Spinal cord (tissue), 10 donors: ENCODE measurements around the gene ADAM10. TPM values are rescaled to one million over a fixed set of nuclear protein-coding genes. Genes with fewer than 3 reads are reported as not detected.

Source experiments
- DNase-seq, 6 donors: peaks; one replicate each; pipeline versions ENCODE4 v3.0.0 to v3.0.0-alpha.2; 2013 to 2015; ENCODE audit warnings: low spot score in 6 of 6, low read depth in 4 of 6
- H3K27ac ChIP-seq: one replicate; pipeline ENCODE4 v1.5.1; 2013; ENCODE audit warnings: low read depth, low read length, control low read depth
- H3K27me3 ChIP-seq: one replicate; pipeline ENCODE4 v1.6.1; 2013; ENCODE audit warnings: low read length; ENCODE audit not compliant: control insufficient read depth, insufficient read depth
- H3K36me3 ChIP-seq: one replicate; pipeline ENCODE4 v1.6.1; 2013; ENCODE audit warnings: low read length; ENCODE audit not compliant: control insufficient read depth, insufficient read depth
- H3K4me1 ChIP-seq: one replicate; pipeline ENCODE4 v1.6.1; 2013; ENCODE audit warnings: low read length; ENCODE audit not compliant: control insufficient read depth, insufficient read depth
- H3K4me3 ChIP-seq: one replicate; pipeline ENCODE4 v1.5.1; 2013; ENCODE audit warnings: low read depth, low read length, control low read depth
- H3K9me3 ChIP-seq: one replicate; pipeline ENCODE4 v1.6.1; 2013; ENCODE audit warnings: low read length; ENCODE audit not compliant: control insufficient read depth, insufficient read depth
- WGBS: methylation state at CpG from one replicate; pipeline ENCODE4 v1.1.5; 2013; ENCODE audit warnings: missing lambda C conversion rate; ENCODE audit not compliant: insufficient coverage; 5-methylcytosine and 5-hydroxymethylcytosine counted together
- polyA plus RNA-seq, 2 donors: library from polyadenylated mRNA; unstranded; fragments of 120-200 nt; gene quantifications; one replicate each; pipeline ENCODE4 v1.2.1, GENCODE V29; 2013; ENCODE audit not compliant: insufficient read length in 2 of 2
- total RNA-seq, 2 donors: library from RNA; depleted of rRNA in 1 of 2; stranded (reverse); fragments of 120-200 nt in 1 of 2; fragments of >200 nt in 1 of 2; gene quantifications; one replicate each; pipeline versions ENCODE4 v1.2.3 to v1.2.4, GENCODE V29; 2013 to 2014
- donor health status: healthy.

ADAM10 gene
- total and polyA plus RNA-seq, 4 donors: 67.2 to 119 (median 97.8) TPM

DNA sequence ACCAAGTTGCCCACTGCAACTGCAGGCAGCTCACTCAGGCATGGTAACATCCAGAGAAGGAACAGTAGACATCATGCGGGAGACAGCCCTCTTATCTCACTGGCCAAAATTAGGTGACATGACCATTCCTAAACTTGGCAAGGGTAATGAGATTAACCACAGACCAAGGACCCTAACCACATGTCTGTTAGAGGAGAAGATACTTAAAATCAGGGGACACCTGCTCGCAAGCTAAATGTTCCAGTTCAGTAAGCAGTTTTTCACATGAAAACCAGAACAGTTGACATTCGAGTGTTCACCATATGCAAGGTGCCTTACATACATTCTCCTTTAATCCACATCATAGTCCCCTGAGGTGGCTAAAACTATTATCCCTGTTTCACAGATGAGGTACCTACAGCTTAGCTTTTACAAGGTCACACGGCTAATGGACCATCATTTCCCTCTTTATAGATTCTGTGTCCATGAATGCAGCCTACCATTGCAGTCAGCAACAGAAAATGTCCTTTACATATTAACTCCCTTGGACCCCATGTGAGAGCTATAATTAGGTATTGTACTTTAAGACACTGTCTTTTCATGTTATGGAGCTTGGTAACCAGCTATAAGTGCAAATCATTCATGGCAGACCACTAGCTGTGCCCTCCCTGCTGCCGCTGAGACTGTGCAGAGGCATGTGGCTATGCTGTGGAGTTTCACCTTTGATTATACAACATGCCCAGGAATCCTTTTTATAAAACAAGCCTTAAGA, 163.6 kb downstream of the ADAM10 start:
- peak in 1 of 6 donors; percentile 75 for DNase-seq
- Histone ChIP-seq H3K27ac (no peak overlapping the region), H3K27me3 (no peaks in the 10 kb centered on the region), H3K4me1 (no peaks in the 10 kb centered on the region), H3K4me3 (no peak overlapping the region), H3K36me3 (no peaks in the 10 kb centered on the region), H3K9me3 (peaks cover 2% of the 10 kb centered on the region)
- WGBS: 78% methylated on average over 1 of the region's 5 CpGs

DNA sequence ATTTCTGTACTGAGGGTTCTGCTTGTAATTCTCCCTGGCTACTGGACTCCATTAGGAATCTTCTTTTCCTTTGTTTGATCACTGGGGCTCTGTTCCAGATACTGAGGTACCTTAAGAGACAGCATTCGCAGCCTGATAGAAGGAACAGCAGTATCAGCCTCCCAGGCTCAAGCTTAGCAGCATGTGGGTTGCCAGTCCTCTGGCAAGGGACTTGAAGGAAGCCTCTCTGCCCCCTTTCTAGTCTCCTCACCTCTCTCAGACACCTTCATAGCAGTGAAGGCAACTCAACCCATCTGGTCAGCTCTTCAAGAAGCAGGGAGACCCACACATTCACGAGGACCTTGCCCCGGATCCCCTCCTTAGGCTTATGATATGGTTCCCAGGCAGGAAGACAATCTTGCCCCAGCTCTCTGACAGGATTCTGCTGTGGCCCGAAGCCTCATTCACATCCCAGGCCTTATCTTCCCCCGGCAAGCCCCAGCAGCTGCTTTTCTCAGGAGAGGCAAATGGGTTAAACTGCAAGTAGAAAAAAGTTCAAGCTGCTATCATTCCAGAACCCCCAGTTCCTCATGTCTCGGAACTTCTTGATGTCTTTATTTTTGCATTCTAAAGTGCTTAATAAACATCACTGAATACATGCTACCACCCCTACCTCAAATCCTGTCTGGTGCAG, 164.6 kb downstream of the ADAM10 start:
- Histone ChIP-seq H3K27me3 (no peaks in the 10 kb centered on the region), H3K27ac (no peak overlapping the region), H3K9me3 (peaks cover 2% of the 10 kb centered on the region), H3K4me3 (no peak overlapping the region), H3K4me1 (no peaks in the 10 kb centered on the region), H3K36me3 (no peaks in the 10 kb centered on the region)
- 67% methylated on average over 5 of the region's 6 CpGs for WGBS
- DNase-seq: no peak

DNA sequence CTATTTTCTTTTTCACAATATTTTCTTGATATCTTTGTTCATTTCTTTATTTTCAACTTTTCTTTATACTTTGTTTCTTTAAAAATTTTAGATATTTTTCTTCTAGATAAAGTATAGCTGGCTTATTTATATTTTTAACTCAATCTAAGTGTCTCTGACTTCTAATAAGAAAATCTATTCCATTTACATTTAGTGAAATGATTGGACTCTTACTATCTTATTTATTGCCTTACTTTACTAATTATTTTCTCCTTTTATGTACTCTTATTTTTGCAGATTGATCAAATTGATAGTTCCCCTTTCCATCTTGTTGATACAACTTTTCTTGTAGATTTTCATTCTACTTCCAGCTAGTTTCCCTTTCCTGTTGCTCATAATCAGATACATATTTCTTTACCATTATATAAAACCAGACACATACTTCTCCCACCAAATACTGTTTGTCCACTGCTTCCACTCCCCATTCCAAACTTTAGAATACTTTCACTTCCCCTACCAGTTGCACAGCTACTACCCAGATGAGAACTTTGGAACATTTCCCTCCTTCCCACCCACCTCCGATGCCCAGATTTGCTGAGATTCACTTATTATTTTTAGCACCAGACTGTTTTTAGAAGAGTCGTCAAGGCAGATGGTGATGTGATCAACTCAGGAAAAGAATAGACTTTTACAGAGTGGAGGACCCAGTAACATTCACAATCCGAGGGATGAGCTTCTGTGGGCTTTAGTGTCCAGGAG, 166.2 kb downstream of the ADAM10 start:
- WGBS: no CpG with 5 or more reads among the region's 3 CpGs
- H3K4me1 ChIP-seq: no peaks in the 10 kb centered on the region
- H3K36me3 ChIP-seq: no peaks in the 10 kb centered on the region
- H3K9me3 ChIP-seq: peaks cover 2% of the 10 kb centered on the region
- H3K27ac ChIP-seq: no peak overlapping the region
- no peak overlapping the region for H3K4me3 ChIP-seq
- H3K27me3 ChIP-seq: no peaks in the 10 kb centered on the region
- DNase-seq: no peak

DNA sequence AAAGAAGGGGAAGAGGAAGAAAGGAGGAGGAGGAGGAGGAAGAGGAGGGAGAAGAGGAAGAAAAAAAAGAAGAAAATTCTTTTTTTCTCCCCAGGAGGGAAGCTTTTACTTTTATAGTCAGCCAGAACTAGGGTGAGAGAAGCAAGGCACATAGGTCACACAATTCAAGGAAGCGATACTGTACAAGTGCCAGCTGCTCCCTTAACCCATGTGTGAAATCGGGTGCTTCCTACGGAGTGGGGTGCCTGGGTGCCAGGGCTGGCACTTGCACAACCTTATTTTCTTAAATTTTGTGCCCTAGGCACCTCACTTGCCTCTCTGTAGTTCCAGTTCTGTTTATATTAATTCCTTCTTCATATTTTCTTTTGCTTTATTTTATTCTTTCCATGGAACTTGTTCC, 167.3 kb downstream of the ADAM10 start:
- DNase-seq: no peak
- WGBS: 85% methylated on average over 3 of the region's 3 CpGs
- H3K36me3 ChIP-seq: no peaks in the 10 kb centered on the region

DNA sequence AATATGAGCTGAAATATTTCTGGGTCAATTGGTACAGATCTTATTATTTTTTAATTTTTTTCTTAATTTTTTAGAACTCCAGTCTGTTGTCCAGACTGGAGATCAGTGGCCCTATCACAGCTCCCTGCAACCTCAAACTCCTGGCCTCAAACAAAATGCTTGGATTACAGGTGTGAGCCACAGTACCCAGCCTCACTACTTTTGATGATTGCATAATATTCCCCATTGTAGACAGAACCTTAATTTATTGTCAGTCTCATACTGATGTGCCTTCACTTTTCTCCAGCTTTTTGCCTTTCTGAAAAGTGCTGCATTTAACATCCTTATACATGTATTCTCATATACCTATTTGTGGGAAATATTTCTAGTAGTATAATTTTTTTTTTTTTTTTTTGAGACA, 172.8 kb downstream of the ADAM10 start:
- Histone ChIP-seq H3K4me1 (peaks cover 3% of the 10 kb centered on the region), H3K36me3 (no peaks in the 10 kb centered on the region), H3K27ac (no peak overlapping the region), H3K9me3 (no peaks in the 10 kb centered on the region), H3K4me3 (no peak overlapping the region), H3K27me3 (no peaks in the 10 kb centered on the region)
- no peak for DNase-seq

More for the DNA sequence above, 167.3 kb downstream of the ADAM10 start:
- no peaks in the 10 kb centered on the region for H3K27me3 ChIP-seq
- H3K4me3 ChIP-seq: no peak overlapping the region
- H3K27ac ChIP-seq: no peak overlapping the region
- H3K9me3 ChIP-seq: peaks cover 2% of the 10 kb centered on the region
- no peaks in the 10 kb centered on the region for H3K4me1 ChIP-seq

DNA sequence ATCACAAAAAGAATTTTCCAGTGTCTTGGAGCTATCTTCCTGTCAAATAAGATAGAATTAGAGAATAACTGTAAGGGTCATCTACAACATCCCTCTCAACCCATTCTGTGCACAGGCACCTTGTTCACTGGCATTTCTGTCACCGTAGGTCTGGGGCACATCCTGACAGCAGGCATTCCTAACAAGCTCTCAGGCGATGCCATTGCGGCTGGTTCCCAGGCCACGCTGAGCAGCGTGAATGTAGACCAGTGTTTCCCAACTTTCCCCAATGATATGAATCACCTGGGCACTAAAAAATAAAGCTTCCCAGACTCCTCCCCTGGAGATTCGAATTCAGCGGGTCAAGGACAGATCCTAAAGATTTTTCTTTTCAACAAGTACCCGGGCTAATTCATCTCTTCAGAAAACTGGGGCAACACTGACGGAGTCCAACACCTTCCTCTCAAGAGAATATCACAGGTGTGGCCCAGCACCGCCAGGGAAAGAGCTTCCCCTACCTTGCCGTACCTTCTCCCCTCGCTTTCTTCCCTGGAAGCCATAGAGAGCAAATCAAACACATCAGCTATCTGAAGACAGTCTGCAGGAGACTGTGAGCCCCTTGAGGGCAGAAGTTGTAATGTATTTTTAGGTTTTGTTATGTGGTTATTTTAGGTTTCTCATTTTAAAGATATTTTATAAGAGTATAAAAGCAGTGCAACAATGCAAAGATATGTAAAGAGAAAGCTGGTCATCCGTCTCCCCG, 174.3 kb downstream of the ADAM10 start:
- Histone ChIP-seq H3K27ac (no peak overlapping the region), H3K27me3 (no peaks in the 10 kb centered on the region), H3K4me1 (peaks cover 3% of the 10 kb centered on the region), H3K36me3 (no peaks in the 10 kb centered on the region), H3K4me3 (no peak overlapping the region), H3K9me3 (no peaks in the 10 kb centered on the region)
- WGBS: 89% methylated on average over 11 of the region's 14 CpGs
- no peak for DNase-seq

DNA sequence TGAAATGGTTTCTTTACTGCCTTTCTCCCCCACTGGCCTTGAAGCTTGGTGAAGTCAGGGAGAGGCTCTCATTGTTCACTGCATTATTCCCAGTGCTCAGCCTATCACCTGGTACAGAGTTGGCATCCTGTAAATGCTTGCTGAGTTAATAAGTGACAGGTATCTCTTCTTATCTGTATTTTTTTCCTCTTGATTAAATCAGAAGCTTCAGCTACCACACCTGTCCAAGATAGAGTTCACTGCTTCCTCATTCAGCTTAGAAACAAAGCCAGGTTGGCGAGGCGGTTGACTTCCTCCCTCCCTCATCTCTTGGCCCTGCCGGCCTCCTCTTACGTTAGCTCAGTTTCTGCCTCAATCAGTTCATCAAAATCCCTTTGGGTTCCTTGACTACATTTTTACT, 174.9 kb downstream of the ADAM10 start:
- H3K27me3 ChIP-seq: no peaks in the 10 kb centered on the region

DNA sequence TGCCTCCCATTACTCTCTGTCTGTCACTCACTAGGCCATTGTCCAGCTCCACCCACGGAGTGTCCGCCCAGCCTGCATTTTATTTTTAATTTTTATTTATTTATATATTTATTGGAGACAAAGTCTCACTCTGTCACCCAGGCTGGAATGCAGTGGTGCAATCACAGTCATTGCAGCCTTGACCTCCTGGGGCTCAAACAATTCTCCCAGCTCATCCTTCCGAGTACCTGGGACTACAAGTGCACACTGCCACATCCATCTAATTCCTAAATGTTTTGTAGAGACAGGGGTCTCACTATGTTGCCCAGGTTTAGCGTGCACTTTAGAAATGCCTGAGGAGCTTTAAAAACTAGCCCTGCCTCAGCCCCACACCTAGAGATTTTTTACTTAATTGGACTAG, 176.2 kb downstream of the ADAM10 start:
- Histone ChIP-seq H3K27ac (no peak overlapping the region), H3K27me3 (no peaks in the 10 kb centered on the region), H3K36me3 (no peaks in the 10 kb centered on the region), H3K4me1 (peaks cover 3% of the 10 kb centered on the region), H3K4me3 (no peak overlapping the region), H3K9me3 (no peaks in the 10 kb centered on the region)
- no peak for DNase-seq
- WGBS: 100% methylated on average over 2 of the region's 4 CpGs

More for the DNA sequence above, 174.9 kb downstream of the ADAM10 start:
- Histone ChIP-seq H3K4me1 (peaks cover 3% of the 10 kb centered on the region), H3K27ac (no peak overlapping the region), H3K36me3 (no peaks in the 10 kb centered on the region), H3K9me3 (no peaks in the 10 kb centered on the region), H3K4me3 (no peak overlapping the region)
- no peak for DNase-seq
- 91% methylated on average over 4 of the region's 4 CpGs for WGBS

DNA sequence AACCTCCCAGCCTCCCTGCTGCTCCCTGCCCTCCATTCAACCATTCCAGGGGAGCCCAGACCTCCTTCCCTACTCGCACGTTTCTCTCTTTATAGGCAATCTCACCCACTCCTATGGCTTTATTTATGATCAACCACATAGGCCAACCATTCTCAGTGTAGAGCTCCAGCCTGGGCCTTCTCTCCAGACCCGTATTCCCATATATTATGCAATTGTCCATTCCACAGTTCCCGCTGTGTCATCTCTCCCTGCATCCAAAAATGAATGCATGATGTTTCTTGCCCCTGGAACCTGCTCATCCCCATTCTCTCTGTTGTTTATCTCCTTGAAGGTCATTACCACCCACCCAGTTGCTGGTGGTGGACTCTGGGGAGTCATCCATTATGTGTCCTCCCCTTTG, 177.0 kb downstream of the ADAM10 start:
- WGBS: 62% methylated on average over 4 of the region's 4 CpGs
- no peaks in the 10 kb centered on the region for H3K36me3 ChIP-seq
- H3K4me3 ChIP-seq: no peak overlapping the region
- peaks cover 3% of the 10 kb centered on the region for H3K4me1 ChIP-seq
- H3K9me3 ChIP-seq: no peaks in the 10 kb centered on the region
- no peaks in the 10 kb centered on the region for H3K27me3 ChIP-seq
- H3K27ac ChIP-seq: no peak overlapping the region
- no peak for DNase-seq
